ENCODE results near the gene TSHZ1. TPM values are rescaled to one million over a fixed set of nuclear protein-coding genes. Genes with fewer than 3 reads are reported as not detected.

The TSHZ1 gene
- polyA plus RNA-seq, 1 of the 3 experiments (the other 2 are of a cell fraction): 2.6 TPM

DNA sequence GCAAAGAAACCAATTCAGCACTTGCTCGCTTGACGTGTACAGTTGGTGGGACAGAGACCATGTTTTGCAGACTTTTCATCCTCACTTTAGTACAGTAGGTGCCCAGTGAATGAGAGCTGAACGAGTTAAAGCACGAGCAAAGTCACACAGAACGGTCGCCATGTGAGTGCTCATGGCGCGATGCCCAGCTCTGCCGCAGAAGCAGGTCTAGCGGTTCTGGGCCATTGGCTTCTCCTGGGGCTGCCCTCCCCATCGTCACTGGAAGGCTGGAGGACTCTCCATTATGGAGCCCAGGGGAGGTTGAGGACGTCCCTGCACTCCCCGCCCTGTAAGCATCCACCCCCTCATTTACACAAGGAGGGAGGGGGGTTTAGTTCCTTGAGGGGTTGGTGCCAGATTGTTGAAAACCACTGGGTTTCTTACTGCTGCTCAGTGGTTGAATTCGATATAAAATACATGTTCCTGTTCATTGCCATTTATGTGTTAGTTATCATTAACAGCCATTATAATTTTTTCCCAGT, 26.6 kb upstream of the TSHZ1 start:
- Histone ChIP-seq H2AFZ (ENCODE audit: low read depth) (no peak overlapping the region), H3F3A (replicated peaks; ENCODE audit: insufficient read depth) (no peaks in the 10 kb centered on the region), H3K27me3 (ENCODE audit: insufficient read depth) (no peaks in the 10 kb centered on the region), H3K9me3 (no peaks in the 10 kb centered on the region), H3K36me3 (replicated peaks in 1 of 2; ENCODE audit: control insufficient read depth in 1 of 2, insufficient read depth in 2 of 2, low read length in 1 of 2) (no peaks in the 10 kb centered on the region), H3K4me2 (no peak overlapping the region), H3K4me1 (ENCODE audit: control insufficient read depth in 1 of 2, insufficient read depth in 2 of 2, low read depth in 1 of 2, low read length in 1 of 2) (peaks cover 0 to 5% of the 10 kb centered on the region in 2 experiments; a peak in 1 of 4 replicates), H3K9me2 (no peaks in the 10 kb centered on the region), H3K4me3 (ENCODE audit: low read depth in 2 of 2, low read length in 1 of 2) (no peak overlapping the region), H3K27ac (ENCODE audit: low read depth in 2 of 2, low read length in 1 of 2) (no peak overlapping the region), H3K79me2 (ENCODE audit: insufficient read depth) (no peaks in the 10 kb centered on the region), H3K9ac (no peak overlapping the region), H4K20me1 (ENCODE audit: insufficient read depth) (no peaks in the 10 kb centered on the region)
- 90% methylated on average over 10 of the region's 14 CpGs for WGBS (ENCODE audit: low lambda C conversion rate)
- ChIA-PET CTCF (interaction anchor here (0.5 to 1.2 kb wide), 2 partner anchors 142 to 262 kb away, joined by 3 to 4 read pairs; no protein-coding TSS in a partner anchor), POLR2A (no interaction called here)
- no peak for DNase-seq
- TF ChIP-seq GATA2 (CRISPR knock-in tag; IDR thresholded peaks at IDR 0.05) (no peak), RCOR1 (IDR thresholded peaks at IDR 0.05; ENCODE audit: low read length) (no peak), FOXJ3 (CRISPR knock-in tag; IDR thresholded peaks at IDR 0.05) (no peak), RAD21 (IDR thresholded peaks at IDR 0.05; ENCODE audit: low read length) (no peak), CHD2 (IDR thresholded peaks at IDR 0.05; ENCODE audit: low read length, partially characterized antibody) (no peak), SMC3 (IDR thresholded peaks at IDR 0.05; ENCODE audit: low read depth, low read length) (no peak), FOXM1 (IDR thresholded peaks at IDR 0.05; ENCODE audit: low read depth) (no peak), EP300 (IDR thresholded peaks at IDR 0.05; ENCODE audit: borderline replicate concordance in 1 of 2, low read depth in 1 of 2, low read length in 1 of 2) (no peak), SIN3A (IDR thresholded peaks at IDR 0.05; ENCODE audit: borderline replicate concordance, low read depth, low read length) (no peak), RFX5 (IDR thresholded peaks at IDR 0.05; ENCODE audit: low read length) (no peak)
- TF ChIP-seq, protein P1, sequence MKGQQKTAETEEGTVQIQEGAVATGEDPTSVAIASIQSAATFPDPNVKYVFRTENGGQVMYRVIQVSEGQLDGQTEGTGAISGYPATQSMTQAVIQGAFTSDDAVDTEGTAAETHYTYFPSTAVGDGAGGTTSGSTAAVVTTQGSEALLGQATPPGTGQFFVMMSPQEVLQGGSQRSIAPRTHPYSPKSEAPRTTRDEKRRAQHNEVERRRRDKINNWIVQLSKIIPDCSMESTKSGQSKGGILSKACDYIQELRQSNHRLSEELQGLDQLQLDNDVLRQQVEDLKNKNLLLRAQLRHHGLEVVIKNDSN (IDR thresholded peaks at IDR 0.05; ENCODE audit: borderline replicate concordance, low read depth): no peak
- TF ChIP-seq, protein P2, sequence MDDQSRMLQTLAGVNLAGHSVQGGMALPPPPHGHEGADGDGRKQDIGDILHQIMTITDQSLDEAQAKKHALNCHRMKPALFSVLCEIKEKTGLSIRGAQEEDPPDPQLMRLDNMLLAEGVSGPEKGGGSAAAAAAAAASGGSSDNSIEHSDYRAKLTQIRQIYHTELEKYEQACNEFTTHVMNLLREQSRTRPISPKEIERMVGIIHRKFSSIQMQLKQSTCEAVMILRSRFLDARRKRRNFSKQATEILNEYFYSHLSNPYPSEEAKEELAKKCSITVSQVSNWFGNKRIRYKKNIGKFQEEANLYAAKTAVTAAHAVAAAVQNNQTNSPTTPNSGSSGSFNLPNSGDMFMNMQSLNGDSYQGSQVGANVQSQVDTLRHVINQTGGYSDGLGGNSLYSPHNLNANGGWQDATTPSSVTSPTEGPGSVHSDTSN (IDR thresholded peaks at IDR 0.05): no peak
- TF ChIP-seq, protein P3, sequence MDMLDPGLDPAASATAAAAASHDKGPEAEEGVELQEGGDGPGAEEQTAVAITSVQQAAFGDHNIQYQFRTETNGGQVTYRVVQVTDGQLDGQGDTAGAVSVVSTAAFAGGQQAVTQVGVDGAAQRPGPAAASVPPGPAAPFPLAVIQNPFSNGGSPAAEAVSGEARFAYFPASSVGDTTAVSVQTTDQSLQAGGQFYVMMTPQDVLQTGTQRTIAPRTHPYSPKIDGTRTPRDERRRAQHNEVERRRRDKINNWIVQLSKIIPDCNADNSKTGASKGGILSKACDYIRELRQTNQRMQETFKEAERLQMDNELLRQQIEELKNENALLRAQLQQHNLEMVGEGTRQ (IDR thresholded peaks at IDR 0.05; ENCODE audit: borderline replicate concordance, low read depth, low read length): no peak
- TF ChIP-seq, protein P4, sequence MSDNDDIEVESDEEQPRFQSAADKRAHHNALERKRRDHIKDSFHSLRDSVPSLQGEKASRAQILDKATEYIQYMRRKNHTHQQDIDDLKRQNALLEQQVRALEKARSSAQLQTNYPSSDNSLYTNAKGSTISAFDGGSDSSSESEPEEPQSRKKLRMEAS (IDR thresholded peaks at IDR 0.05; ENCODE audit: low read depth): no peak

DNA sequence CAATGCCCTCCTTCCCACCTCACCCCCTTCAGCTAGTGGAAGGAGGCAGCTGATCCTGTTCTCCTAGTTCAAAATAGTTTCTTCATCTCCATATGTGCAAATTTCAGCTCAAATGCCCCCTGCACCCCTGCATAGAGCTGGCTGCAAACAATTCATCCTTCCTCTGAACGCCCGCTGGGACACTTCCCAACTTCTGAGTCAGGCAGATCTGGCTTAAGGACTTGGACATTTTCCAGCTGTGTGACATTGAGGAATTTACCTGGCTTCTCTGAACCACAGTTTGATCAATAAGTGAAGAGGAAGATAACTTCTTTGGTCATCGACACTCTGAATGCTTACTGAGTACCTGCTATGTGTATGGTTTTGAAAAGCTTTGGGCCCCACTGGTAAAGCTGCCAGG, 25.1 kb upstream of the TSHZ1 start:
- Histone ChIP-seq H3K9me2 (no peaks in the 10 kb centered on the region), H3K9me3 (no peaks in the 10 kb centered on the region), H3K4me3 (ENCODE audit: low read depth in 2 of 2, low read length in 1 of 2) (no peak overlapping the region), H3K4me2 (no peak overlapping the region), H3K27ac (ENCODE audit: low read depth in 2 of 2, low read length in 1 of 2) (no peak overlapping the region), H3K27me3 (ENCODE audit: insufficient read depth) (no peaks in the 10 kb centered on the region), H2AFZ (ENCODE audit: low read depth) (no peak overlapping the region), H3F3A (replicated peaks; ENCODE audit: insufficient read depth) (no peaks in the 10 kb centered on the region), H3K9ac (no peak overlapping the region), H3K36me3 (replicated peaks in 1 of 2; ENCODE audit: control insufficient read depth in 1 of 2, insufficient read depth in 2 of 2, low read length in 1 of 2) (no peaks in the 10 kb centered on the region), H3K4me1 (ENCODE audit: control insufficient read depth in 1 of 2, insufficient read depth in 2 of 2, low read depth in 1 of 2, low read length in 1 of 2) (peaks cover 0 to 5% of the 10 kb centered on the region in 2 experiments; a peak in 1 of 4 replicates), H4K20me1 (ENCODE audit: insufficient read depth) (no peaks in the 10 kb centered on the region), H3K79me2 (ENCODE audit: insufficient read depth) (no peaks in the 10 kb centered on the region)
- DNase-seq: no peak
- POLR2A ChIA-PET: no interaction called here
- 84% methylated on average over 2 of the region's 3 CpGs for WGBS (ENCODE audit: low lambda C conversion rate)
- CTCF ChIA-PET: no interaction called here
- TF ChIP-seq RFX5 (IDR thresholded peaks at IDR 0.05; ENCODE audit: low read length) (no peak), FOSL2 (IDR thresholded peaks at IDR 0.05; ENCODE audit: borderline replicate concordance, low read depth) (no peak), SIN3A (IDR thresholded peaks at IDR 0.05; ENCODE audit: borderline replicate concordance, low read depth, low read length) (no peak), YY1 (IDR thresholded peaks at IDR 0.05; ENCODE audit: low read depth) (no peak), GATA2 (CRISPR knock-in tag; IDR thresholded peaks at IDR 0.05) (no peak), NRF1 (IDR thresholded peaks at IDR 0.05; ENCODE audit: low read depth, low read length) (no peak), JUND (IDR thresholded peaks at IDR 0.05) (no peak), EZH2phosphoT487 (IDR thresholded peaks at IDR 0.05; ENCODE audit: borderline replicate concordance, low read depth) (no peak), TEAD4 (IDR thresholded peaks at IDR 0.05; ENCODE audit: borderline replicate concordance, insufficient read depth) (no peak), MEF2A (IDR thresholded peaks at IDR 0.05; ENCODE audit: borderline replicate concordance, low read depth) (no peak)
- TF ChIP-seq, protein P5, sequence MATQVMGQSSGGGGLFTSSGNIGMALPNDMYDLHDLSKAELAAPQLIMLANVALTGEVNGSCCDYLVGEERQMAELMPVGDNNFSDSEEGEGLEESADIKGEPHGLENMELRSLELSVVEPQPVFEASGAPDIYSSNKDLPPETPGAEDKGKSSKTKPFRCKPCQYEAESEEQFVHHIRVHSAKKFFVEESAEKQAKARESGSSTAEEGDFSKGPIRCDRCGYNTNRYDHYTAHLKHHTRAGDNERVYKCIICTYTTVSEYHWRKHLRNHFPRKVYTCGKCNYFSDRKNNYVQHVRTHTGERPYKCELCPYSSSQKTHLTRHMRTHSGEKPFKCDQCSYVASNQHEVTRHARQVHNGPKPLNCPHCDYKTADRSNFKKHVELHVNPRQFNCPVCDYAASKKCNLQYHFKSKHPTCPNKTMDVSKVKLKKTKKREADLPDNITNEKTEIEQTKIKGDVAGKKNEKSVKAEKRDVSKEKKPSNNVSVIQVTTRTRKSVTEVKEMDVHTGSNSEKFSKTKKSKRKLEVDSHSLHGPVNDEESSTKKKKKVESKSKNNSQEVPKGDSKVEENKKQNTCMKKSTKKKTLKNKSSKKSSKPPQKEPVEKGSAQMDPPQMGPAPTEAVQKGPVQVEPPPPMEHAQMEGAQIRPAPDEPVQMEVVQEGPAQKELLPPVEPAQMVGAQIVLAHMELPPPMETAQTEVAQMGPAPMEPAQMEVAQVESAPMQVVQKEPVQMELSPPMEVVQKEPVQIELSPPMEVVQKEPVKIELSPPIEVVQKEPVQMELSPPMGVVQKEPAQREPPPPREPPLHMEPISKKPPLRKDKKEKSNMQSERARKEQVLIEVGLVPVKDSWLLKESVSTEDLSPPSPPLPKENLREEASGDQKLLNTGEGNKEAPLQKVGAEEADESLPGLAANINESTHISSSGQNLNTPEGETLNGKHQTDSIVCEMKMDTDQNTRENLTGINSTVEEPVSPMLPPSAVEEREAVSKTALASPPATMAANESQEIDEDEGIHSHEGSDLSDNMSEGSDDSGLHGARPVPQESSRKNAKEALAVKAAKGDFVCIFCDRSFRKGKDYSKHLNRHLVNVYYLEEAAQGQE (IDR thresholded peaks at IDR 0.05; ENCODE audit: low read depth, low read length): no peak

All from SK-N-SH (cell line).